Keratinocyte (primary cell): ENCODE measurements around the gene GFOD1.

Experiments
- EZH2 ChIP-seq: IDR thresholded peaks from one replicate; pipeline ENCODE4 v1.6.1; 2012; ENCODE audit warnings: inconsistent platforms, mild to moderate bottlenecking, low read length, moderate library complexity
- TF ChIP-seq, protein P1 (sequence below), 3 experiments: IDR thresholded peaks in 1 of 3; conservative IDR thresholded peaks in 1 of 3; optimal IDR thresholded peaks in 1 of 3; 2 replicates in 2 of 3; 3 replicates in 1 of 3; pipeline versions ENCODE3 to v1.5.1; 2011; ENCODE audit warnings: low read length in 3 of 3, mild to moderate bottlenecking in 3 of 3, moderate library complexity in 2 of 3, control low read depth in 1 of 3, inconsistent platforms in 1 of 3; ENCODE audit not compliant: insufficient read depth in 2 of 3; ENCODE audit errors: extremely low read depth in 1 of 3

DNA sequence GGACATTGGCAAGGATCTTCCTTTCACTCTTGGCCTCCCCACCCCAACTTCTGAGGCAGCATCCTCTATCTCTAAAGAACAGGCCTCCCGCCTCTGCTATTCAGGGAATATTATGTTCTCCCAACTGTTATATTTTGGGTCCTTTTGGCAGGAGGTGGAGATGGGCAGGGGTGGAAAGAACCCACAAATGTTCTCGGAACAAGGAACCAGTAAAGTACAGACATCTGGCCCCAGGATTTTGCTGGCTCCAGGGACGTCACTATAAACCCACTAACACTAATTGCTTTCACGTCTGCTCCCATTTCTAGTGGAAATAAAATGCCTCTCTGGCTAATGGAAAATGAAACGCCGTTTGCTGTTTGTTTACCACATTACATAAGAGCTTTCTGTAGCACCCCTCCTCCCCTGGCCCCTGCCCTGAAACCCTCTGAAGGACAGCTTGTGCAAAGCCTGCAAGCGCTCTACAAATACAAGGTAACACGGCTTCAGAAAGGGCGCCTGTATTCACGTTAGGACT is 81.4 kb downstream of the GFOD1 start:
- TF ChIP-seq, protein P1, sequence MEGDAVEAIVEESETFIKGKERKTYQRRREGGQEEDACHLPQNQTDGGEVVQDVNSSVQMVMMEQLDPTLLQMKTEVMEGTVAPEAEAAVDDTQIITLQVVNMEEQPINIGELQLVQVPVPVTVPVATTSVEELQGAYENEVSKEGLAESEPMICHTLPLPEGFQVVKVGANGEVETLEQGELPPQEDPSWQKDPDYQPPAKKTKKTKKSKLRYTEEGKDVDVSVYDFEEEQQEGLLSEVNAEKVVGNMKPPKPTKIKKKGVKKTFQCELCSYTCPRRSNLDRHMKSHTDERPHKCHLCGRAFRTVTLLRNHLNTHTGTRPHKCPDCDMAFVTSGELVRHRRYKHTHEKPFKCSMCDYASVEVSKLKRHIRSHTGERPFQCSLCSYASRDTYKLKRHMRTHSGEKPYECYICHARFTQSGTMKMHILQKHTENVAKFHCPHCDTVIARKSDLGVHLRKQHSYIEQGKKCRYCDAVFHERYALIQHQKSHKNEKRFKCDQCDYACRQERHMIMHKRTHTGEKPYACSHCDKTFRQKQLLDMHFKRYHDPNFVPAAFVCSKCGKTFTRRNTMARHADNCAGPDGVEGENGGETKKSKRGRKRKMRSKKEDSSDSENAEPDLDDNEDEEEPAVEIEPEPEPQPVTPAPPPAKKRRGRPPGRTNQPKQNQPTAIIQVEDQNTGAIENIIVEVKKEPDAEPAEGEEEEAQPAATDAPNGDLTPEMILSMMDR (optimal IDR thresholded peaks at IDR 0.05 in 1 of 3, IDR thresholded peaks at IDR 0.05 in 1 of 3, conservative IDR thresholded peaks at IDR 0.05 in 1 of 3; ENCODE audit: extremely low read depth in 1 of 3, insufficient read depth in 2 of 3, low read length in 3 of 3): no peak
- TF ChIP-seq EZH2: no peak
